ENCODE results near the gene CERCAM.

Gene CERCAM

GRCh38 chr9:128428644-128429512 lies 8.2 kb downstream of the CERCAM start:
- no peak for DNase-seq (ENCODE audit: low read depth)
- no peak for TF ChIP-seq CTCF (IDR thresholded peaks at IDR 0.05; ENCODE audit: insufficient read depth, low read depth, low read length, missing control alignments)
- H3K4me3 ChIP-seq (ENCODE audit: low read length): no peak overlapping the region

- no peak for DNase-seq (ENCODE audit: low read depth)
- no peak overlapping the region for H3K4me3 ChIP-seq (ENCODE audit: low read length)
- TF ChIP-seq CTCF (IDR thresholded peaks at IDR 0.05; ENCODE audit: insufficient read depth, low read depth, low read length, missing control alignments): no peak
Observed at GRCh38 chr9:128429513-128430086, 8.9 kb downstream of the CERCAM start.

- DNase-seq (ENCODE audit: low read depth): no peak
- no peak for TF ChIP-seq CTCF (IDR thresholded peaks at IDR 0.05; ENCODE audit: insufficient read depth, low read depth, low read length, missing control alignments)
- no peak overlapping the region for H3K4me3 ChIP-seq (ENCODE audit: low read length)
Observed at GRCh38 chr9:128431207-128431606, 10.6 kb downstream of the CERCAM start.

GRCh38 chr9:128434340-128434739 lies 13.7 kb downstream of the CERCAM start:
- no peak overlapping the region for H3K4me3 ChIP-seq (ENCODE audit: low read length)
- no peak for DNase-seq (ENCODE audit: low read depth)
- no peak for TF ChIP-seq CTCF (IDR thresholded peaks at IDR 0.05; ENCODE audit: insufficient read depth, low read depth, low read length, missing control alignments)

- TF ChIP-seq CTCF (IDR thresholded peaks at IDR 0.05; ENCODE audit: insufficient read depth, low read depth, low read length, missing control alignments): no peak
- no peak for DNase-seq (ENCODE audit: low read depth)
- no peak overlapping the region for H3K4me3 ChIP-seq (ENCODE audit: low read length)
Observed at GRCh38 chr9:128435611-128436010, 15.0 kb downstream of the CERCAM start.

GRCh38 chr9:128438343-128439109 lies 17.9 kb downstream of the CERCAM start:
- DNase-seq (ENCODE audit: low read depth): peak; percentile 70
- TF ChIP-seq CTCF (IDR thresholded peaks at IDR 0.05; ENCODE audit: insufficient read depth, low read depth, low read length, missing control alignments): peak; percentile 92
- H3K4me3 ChIP-seq (ENCODE audit: low read length): no peak overlapping the region

All from epithelial cell of esophagus (primary cell).